HG03439 (cell line): ENCODE results near the gene PRSS57.
A peak's percentile ranks its signal among the peaks of the same experiment; 100 is the strongest.
"Not testable (repeated sequence)": the region's sequence is repeated elsewhere in the genome, so short reads cannot be mapped to it uniquely, and the experiment has no call there.

Experiments used
- ATAC-seq: cut with Tn5 transposase; IDR thresholded peaks from one replicate; pipeline ENCODE4 v1.9.1; 2021; ENCODE audit warnings: mild to moderate bottlenecking, moderate library complexity; ENCODE audit not compliant: unreplicated experiment

PRSS57 gene

DNA sequence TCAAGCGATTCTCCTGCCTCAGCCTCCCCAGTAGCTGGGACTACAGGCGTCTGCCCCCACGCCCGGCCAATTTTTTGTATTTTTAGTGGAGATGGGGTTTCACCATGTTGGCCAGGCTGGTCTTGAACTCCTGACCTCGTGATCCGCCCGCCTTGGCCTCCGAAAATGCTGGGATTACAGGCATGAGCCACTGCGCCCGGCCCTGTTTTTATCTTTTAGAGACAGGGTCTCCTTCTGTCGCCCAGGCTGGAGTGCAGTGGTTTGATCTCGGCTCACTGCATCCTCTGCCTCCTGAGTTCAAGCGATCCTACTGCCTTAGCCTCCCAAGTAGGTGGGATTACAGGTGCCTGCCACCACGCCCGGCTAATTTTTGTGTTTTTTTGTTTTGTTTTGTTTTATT is 3.3 kb upstream of the PRSS57 start:
- ATAC-seq: not testable (repeated sequence)

DNA sequence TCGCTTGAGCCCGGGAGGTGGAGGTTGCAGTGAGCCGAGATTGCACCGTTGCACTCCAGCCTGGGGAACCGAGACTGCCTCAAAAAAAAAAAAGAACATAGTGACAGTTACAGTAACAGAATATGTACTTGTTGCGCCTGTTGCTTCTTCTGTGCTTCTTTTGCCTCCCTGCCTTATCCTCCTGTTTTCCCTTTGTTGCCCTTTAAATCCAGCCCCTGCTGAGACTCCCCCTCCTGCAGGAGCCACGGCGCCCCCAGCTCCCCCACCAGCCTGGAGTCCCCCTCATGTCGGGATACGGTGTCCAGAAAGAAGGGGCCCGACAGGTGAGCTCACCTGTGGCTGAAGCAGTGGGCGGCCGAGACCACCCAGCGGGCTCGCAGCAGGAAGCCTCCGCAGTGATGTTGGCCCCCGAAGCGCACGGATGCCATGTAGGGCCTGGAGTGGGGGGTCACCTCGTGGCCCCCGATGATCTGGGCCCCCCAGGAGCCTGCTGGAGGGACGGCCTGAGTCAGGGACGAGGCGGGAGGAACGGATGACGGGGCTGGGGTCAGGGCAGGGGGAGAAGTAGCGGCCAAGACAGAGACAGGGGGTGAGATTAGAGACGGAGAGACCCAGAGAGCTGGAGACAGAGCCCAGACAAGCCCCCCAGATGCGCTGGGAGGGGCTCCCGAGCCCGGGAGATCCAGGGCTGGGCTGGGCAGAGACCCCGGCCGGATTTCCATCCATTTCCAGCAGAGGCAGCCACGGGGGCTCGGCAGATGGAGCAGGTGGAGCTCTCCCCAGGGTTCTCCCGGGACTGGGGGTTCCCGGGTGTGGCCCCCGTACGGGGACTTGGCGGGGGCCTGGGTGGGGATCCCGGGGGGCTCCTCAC is 536 bp downstream of the PRSS57 start:
- no peak for ATAC-seq

DNA sequence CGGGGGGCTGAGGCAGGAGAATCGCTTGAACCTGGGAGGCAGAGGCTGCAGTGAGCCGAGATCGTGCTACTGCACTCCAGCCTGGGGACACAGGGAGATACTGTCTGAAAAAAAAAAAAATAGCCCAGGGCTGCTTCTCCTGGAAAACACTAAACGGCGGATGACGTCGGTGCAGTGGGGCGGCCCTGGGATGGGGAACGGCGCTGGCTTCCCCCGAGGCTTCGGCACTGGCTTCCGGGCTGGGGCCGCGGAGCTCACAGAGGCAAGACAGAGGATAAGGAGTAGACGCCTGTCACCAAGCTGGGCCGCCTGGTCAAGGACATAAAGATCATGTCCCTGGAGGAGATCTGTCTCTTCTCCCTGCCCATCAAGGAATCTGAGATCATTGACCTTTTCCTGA is 5.0 kb downstream of the PRSS57 start:
- no peak for ATAC-seq

DNA sequence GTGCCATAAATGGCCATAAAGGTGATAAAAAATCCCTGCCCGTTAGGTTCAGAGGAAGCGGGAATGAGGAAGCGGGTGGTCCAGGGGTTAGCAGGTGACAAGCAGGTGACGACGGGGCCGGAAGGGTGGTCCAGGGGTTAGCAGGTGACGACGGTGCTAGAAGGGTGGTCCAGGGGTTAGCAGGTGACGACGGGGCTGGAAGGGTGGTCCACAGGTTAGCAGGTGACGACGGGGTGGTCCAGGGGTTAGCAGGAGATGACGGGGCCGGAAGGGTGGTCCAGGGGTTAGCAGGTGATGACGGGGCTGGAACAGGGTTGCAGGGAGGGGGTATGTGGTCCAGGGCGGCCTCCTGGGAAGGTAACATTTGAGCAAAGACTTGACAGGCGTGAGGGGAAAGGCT is 6.3 kb downstream of the PRSS57 start:
- ATAC-seq: no peak

DNA sequence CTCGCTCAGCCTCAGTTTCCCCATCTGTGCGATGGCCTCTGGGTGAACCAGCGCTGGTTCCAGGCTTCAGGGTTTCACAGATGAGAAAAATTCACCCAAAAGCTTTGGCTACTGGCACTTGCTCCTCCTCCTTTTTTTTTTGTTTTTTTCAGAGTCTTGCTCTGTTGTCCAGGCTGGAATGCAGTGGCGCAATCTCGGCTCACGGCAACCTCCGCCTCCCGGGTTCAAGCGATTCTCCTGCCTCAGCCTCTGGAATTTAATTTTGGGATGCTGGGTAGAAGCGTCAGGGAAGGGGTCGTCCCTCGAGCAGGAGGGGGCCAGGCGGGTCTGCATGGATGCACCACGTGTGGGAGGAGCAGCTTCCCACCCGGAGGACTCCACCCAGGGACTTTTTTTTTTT is 7.0 kb downstream of the PRSS57 start:
- no peak for ATAC-seq

DNA sequence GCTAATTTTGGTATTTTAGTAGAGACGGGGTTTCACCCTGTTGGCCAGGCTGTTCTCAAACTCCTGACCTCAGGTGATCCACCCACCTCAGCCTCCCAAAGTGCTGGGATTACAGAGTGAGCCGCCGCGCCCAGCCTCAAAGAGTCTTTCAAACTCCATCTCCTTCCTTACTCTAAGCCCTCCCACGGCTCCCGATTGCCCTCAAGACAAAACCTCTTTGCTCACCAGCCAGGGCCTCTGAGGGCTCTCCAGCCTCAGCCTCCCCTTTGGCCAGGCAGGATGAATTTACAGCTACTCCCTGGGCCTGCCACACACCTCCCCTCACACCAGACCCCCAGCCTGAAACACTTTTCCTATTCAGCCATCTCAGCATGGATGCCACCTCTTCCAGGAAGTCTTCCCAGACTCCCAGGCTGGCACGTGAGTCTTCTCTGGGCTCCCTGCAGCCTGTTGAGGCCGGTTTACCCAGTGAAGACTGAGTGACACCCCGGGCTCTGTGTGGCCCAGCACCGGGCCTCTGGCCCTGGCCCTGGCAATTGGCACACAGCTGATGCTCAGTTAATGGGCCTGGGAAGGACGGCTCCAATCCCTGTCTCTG is 7.6 kb downstream of the PRSS57 start:
- ATAC-seq: no peak

DNA sequence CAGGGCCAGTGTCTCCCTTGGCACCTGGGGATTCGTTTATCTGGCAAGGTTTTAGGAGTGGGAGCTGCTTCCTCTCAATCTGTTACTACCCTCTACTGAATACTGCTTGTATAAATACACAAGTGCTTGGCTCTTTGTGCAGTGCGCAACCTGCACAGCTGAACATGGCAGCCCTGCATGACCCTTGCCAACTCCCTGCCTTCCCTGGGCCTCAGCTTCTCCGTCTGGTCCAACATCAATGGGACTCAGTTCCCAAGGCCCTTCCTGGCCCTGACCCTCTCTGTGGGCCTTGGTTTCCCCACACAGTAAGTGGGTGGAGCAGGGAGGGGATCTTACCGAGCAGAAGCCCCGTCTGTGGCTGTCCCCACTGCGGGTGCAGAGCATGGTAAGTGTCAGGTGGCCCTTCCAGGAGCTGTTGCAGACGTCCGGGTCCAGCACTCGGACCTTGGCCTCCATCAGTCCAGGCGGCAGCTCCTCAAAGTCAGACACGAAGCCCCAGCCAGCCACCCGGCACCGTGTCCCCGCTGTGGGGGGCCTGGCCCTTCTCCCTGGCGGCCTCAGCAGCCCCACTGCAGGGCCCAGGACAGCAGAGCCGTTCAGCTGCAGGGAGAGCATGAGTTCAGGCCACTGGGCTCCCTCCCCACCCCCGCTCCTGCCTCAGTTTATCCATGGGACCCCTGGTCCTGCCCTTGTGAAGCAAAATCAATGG is 8.5 kb downstream of the PRSS57 start:
- ATAC-seq: no peak

DNA sequence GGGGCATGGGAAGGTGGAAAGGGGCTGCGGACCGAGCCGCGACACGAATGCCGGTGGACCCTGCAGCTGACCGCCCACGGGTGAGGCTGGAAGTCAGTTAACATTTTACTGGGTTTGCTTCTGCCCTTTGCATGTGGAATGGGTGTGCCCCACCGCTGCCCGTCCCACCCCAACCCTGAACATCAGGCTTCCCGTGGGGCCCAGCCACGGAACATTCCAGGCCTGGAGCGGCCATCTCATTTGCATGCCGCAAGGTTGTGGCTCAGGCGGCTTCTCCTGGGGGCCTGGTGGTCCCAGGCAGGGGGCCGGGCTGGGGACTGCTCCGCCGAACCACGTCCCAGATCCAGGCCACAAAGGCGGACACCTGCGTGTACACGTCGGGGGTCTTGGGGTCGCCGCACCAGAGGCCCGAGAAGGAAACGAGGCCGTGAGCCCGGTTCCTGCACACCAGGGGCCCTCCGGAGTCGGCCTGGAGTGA is 9.8 kb downstream of the PRSS57 start:
- no peak for ATAC-seq

DNA sequence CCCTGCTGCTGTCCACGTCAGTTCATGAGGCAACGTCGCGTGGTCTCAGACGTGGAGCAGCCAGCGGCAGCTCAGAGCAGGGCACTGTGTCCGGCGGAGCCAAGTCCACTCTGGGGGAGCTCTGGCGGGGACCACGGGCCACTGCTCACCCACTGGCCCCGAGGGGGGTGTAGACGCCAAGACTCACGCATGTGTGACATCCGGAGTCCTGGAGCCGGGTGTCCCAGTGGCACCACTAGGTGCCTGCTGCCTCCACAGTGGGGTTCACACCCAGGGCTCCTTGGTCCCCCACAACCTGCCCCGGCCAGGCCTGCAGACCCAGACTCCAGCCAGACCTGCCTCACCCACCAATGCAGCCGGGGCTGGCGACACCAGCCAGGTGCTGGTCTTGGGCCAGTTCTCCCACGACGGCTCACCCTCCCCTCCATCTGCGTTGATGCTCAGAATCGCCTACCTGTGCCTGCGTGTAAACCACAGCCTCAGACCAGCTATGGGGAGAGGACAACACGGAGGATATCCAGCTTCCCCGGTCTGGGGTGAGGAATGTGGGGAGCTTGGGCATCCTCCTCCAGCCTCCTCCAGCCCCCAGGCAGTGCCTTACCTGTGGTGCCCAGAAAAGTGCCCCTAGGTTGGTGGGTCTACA is 12.5 kb downstream of the PRSS57 start:
- no peak for ATAC-seq

DNA sequence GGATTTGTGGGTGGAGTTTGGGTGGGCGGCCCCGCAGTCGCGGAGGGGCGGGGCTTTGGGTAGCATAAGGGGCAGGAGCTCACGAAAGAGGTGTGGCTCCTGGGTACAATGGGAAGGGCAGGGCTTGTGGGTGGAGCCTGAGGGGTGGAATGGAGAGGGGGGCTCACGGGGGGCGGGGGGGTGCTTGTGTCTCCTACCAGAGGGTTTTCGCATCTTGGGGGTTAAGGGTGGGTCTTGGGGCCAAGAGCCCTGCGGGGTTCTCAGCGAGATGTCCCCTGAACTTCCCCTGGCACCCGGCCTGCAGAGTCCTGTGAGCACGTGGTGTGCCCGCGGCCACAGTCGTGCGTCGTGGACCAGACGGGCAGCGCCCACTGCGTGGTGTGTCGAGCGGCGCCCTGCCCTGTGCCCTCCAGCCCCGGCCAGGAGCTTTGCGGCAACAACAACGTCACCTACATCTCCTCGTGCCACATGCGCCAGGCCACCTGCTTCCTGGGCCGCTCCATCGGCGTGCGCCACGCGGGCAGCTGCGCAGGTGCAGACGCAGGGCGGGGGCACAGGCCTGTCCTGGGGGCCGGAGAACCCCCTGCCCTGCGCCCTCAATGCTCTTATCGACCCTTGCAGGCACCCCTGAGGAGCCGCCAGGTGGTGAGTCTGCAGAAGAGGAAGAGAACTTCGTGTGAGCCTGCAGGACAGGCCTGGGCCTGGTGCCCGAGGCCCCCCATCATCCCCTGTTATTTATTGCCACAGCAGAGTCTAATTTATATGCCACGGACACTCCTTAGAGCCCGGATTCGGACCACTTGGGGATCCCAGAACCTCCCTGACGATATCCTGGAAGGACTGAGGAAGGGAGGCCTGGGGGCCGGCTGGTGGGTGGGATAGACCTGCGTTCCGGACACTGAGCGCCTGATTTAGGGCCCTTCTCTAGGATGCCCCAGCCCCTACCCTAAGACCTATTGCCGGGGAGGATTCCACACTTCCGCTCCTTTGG is 13.9 kb downstream of the PRSS57 start:
- no peak for ATAC-seq

DNA sequence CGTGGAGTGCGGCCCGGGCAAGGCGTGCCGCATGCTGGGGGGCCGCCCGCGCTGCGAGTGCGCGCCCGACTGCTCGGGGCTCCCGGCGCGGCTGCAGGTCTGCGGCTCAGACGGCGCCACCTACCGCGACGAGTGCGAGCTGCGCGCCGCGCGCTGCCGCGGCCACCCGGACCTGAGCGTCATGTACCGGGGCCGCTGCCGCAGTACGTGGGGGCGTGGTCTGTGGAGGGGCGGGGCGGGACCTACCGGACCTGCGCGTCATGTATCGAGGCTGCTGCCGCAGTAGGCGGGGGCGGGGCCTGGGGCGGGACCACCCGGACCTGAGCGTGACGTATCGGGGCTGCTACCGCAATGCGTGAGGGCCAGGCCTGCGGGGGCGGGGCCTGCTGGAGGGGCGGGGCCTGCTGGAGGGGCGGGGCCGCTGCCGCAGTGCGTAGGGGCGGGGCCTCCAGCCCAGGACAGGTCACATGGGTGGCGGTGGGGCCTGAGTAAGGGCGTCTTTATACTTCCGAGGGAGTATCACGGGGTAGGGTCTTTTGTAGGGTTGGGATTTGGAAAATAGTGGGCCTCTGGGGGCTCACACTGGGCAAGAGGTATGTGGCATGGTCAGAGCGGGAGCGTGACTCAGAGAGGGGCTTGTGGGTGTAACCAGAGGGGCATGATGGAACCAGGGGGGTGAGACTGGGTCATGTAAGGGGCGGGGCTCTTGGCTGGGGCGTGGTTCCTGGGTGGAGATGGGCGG is 14.8 kb downstream of the PRSS57 start:
- peak; percentile 71 for ATAC-seq

DNA sequence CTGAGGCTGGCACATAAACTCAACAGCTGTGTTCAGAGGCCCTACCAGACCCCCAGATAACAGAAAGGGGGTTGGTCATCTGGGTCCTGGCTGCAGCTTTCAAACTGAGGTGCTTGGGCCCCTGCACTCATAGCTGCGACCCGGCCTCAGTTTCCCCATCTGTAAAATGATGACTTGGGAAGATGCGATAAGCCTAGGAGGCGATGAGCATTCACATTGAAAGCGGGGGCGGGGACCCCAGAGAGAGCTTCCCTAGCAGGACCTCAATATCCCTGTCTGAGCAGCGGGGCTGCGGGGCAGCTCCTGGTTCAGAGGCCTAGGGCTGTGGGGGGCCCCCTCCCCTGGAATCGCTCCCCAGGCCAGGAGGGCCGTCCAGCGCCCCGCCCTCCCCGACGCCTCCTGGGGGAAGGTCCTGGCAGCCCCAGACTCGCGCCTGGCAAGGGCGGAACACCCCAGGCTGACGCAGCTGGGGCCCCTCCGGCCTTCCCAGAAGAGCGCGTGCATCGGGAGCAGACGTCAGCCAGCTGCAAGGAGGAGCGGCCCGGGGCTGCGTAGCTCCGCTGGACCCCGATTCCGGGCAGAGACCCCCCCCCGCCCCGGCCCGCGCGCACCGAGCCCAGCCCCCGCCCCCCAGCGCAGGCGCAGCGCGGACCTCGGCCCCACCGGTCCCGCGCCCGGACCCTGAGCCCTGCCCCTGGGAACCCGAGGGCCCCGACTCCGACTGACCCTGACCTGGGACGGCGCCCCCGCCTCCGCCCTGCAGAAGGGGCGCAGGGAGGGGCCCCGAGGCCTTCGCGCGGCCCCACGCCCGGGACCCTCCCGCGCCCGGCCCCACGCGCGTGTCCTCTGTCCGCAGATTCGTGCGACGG is 15.6 kb downstream of the PRSS57 start:
- no peak for ATAC-seq

DNA sequence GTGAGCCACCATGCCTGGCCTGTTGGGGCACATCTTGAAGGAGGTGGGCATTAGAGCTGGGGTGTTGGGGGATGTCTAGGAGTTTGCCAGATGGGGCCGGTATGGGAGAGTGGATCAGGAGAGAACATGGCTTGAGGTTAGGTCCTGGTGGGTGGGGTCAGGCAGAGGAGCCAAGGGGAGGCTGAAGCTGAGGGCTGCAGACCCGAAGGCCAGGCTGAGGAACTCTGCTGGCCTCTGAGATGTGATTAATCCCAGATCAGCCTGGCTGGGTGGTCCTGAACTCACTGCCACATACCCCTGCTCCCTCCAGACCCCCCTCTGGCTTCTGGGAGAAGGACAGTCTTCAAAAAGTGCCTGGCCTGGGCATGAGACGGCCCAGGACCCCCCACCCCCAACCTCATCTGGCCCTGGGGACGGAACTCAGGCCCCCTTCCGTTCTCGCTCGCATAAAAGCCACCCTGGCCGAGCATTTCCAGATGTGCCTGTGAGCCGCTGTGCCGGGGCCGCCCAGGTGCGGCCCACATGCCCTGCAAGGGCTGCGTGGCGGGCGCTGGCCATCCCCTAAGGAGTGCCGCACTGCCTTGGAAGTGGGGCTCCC is 16.4 kb downstream of the PRSS57 start:
- no peak for ATAC-seq

DNA sequence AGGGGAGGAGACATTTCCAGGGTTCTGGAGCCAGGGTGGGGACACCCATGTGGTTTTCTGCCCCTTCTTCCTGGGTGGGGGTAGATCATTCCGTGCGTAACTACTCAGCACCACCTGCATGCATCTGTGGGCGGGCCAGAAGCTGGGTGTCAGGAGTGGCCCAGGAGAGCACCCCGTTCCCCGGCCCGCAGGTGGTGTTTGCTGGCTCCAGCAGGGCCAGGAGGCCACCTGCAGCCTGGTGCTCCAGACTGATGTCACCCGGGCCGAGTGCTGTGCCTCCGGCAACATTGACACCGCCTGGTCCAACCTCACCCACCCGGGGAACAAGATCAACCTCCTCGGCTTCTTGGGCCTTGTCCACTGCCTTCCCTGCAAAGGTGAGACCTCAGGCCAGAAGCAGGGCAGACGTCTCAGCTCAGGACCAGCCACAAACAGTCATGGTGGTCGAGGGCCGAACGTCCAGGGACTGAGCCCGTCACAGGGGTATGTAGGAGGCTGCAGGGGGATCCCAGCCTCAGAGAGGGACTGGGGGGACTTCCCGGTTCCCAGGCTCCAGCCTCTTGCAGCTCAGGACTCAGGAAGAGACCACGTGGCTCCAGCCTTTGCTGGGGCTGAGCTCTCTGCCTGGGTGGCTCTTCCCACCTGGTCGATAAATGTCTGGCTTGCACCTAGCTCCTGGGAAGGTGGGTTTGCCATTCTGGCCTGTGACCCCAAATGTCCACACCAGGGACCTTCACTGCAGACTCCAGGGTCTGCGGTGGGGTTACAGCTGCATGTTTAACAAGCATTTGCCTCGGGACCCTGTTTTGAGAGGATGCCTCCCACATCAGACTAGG is 17.4 kb downstream of the PRSS57 start:
- no peak for ATAC-seq

DNA sequence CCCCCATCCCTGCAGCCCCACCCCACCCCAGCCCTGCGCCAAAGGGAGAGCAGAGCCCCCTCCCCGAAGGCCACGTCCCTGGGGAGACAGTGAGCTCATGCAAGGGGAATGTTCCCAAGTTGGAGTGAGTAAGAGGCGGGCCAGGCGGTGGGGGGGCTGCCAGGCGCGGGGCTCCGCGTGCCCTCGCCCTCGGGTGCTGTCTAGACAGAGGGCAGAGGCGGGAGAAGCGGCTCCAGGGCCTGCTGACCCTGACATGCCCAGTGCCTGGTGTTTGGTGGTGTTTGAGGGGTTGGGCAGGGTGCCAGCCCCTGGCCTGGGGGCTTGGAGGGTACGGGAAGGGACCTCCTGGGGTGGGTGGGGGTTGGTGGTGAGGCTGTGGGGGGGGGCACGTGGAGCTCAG is 18.1 kb downstream of the PRSS57 start:
- ATAC-seq: no peak

DNA sequence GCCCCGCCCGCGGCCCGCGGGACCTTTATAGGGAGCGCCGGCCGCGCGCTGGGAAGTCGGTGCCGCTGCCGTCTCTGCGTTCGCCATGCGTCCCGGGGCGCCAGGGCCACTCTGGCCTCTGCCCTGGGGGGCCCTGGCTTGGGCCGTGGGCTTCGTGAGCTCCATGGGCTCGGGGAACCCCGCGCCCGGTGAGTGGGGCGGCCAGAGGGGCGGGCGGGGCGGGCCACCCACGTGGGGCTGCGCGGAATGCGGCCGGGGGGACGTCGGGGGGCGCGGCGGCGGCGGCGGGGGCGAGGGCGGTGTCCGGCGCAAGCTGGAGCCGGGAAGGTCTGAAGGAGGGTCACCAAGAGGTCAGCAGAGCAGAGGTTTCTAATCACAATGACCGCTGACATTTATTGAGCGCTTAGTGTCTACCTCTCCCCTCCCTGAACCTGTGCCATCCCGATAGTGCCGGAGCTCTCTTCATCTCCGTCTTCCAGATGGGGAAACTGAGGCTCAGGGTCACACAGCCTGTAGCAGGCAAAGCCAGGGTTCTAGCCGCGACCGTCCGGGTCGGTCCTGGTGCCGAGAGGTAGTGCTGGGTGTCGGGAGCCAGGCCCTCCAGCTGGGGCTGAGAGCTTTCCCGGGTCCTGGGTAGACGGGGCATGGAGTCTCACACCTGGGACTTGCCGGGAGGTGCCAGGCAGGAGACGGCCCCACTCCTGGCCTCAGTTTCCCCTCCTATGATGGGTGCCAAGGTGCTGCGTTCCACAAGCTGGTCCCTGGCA is 18.7 kb downstream of the PRSS57 start, which contains the start of gene FSTL3:
Gene FSTL3 (plus strand): TSS at position 54 of the 767 bp plus-strand sequence. CDS start 32 bp downstream, at position 86.
- ATAC-seq: no peak
